Breast epithelium (tissue), 4 donors: Measurements from ENCODE around the gene KRT4. TPM values are rescaled to one million over a fixed set of nuclear protein-coding genes. Genes with fewer than 3 reads are reported as not detected.

ENCODE experiments used
- DNase-seq, 2 donors: peaks; one replicate each; pipeline ENCODE4 v3.0.0-alpha.2; 2019; ENCODE audit warnings: low spot score in 2 of 2
- H3K27ac ChIP-seq, 2 donors: fragments of 200-600 bp; sonication (generic) in 1 of 2; one replicate each; pipeline ENCODE4 v1.5.1; 2016 to 2019; ENCODE audit warnings: mild to moderate bottlenecking in 1 of 2
- H3K27me3 ChIP-seq, 2 donors: fragments of 200-600 bp; sonication (generic) in 1 of 2; one replicate each; pipeline versions ENCODE4 v1.5.1 to v1.6.0; 2017 to 2019; ENCODE audit warnings: control low read depth in 1 of 2, mild to moderate bottlenecking in 1 of 2
- H3K36me3 ChIP-seq: fragments of 200-600 bp; one replicate; pipeline ENCODE4 v1.5.1; 2019
- H3K4me1 ChIP-seq, 2 donors: fragments of 200-600 bp; sonication (generic); one replicate each; pipeline ENCODE4 v1.5.1; 2016 to 2019; ENCODE audit warnings: control low read depth in 1 of 2
- H3K4me3 ChIP-seq, 3 donors: fragments of 200-600 bp; sonication (generic); 1 replicate in 2 of 3; 2 replicates in 1 of 3; pipeline ENCODE4 v1.5.1; 2016 to 2019; ENCODE audit warnings: mild to moderate bottlenecking in 3 of 3, moderate library complexity in 2 of 3
- H3K9me3 ChIP-seq, 2 donors: fragments of 200-600 bp; sonication (generic) in 1 of 2; one replicate each; pipeline ENCODE4 v1.5.1; 2016 to 2019; ENCODE audit warnings: control low read depth in 1 of 2
- CTCF ChIP-seq, 3 donors: fragments of 450-650 bp; IDR thresholded peaks; one replicate each; pipeline ENCODE4 v1.5.1; 2016 to 2017; ENCODE audit warnings: antibody characterized with exemption in 3 of 3, mild to moderate bottlenecking in 3 of 3, moderate library complexity in 3 of 3
- POLR2A ChIP-seq: fragments of 450-650 bp; IDR thresholded peaks from one replicate; pipeline ENCODE4 v1.6.1; 2016; ENCODE audit warnings: antibody characterized with exemption, mild to moderate bottlenecking, moderate library complexity
- POLR2AphosphoS5 ChIP-seq, 3 donors: sonication (generic); formaldehyde crosslinking; IDR thresholded peaks; one replicate each; pipeline ENCODE4 v1.6.1; 2017; ENCODE audit warnings: antibody characterized with exemption in 3 of 3
- intact Hi-C: fragments of 100-400 bp; cut with DNase I; formaldehyde crosslinking; loops from one replicate; pipeline ENCODE4 v1.15.1; 2023; ENCODE audit warnings: low total_unique reads
- total RNA-seq, 3 donors: library from RNA; depleted of rRNA; stranded (reverse); fragments of >200 nt; gene quantifications; one replicate each; pipeline ENCODE4 v1.1.0, GENCODE V29; 2016

KRT4 gene
- total RNA-seq, 3 donors from 2014 or later: 0.33 TPM; not detected in 2

- intact Hi-C loops: no loop called here
- Histone ChIP-seq H3K27ac (no peak overlapping the region), H3K4me1 (no peaks in the 10 kb centered on the region), H3K9me3 (no peaks in the 10 kb centered on the region), H3K4me3 (no peak overlapping the region), H3K36me3 (no peaks in the 10 kb centered on the region), H3K27me3 (peaks cover 0 to 4% of the 10 kb centered on the region in 2 donors)
- DNase-seq: no peak
- no peak for TF ChIP-seq CTCF (IDR thresholded peaks at IDR 0.05)
- no peak for TF ChIP-seq POLR2AphosphoS5 (IDR thresholded peaks at IDR 0.05)
- TF ChIP-seq POLR2A: no peak
These were observed 605 bp downstream of the KRT4 start for GRCh38 chr12:52813203-52813819.

- DNase-seq: no peak
- H3K27ac ChIP-seq: no peak overlapping the region
- intact Hi-C loops: no loop called here
- H3K9me3 ChIP-seq: no peaks in the 10 kb centered on the region
- no peaks in the 10 kb centered on the region for H3K4me1 ChIP-seq
- TF ChIP-seq POLR2AphosphoS5 (IDR thresholded peaks at IDR 0.05) (no peak), POLR2A (no peak), CTCF (IDR thresholded peaks at IDR 0.05) (no peak)
- no peaks in the 10 kb centered on the region for H3K36me3 ChIP-seq
- H3K4me3 ChIP-seq: no peak overlapping the region
- H3K27me3 ChIP-seq: peaks cover 0 to 2% of the 10 kb centered on the region in 2 donors
These were observed 1.2 kb downstream of the KRT4 start for GRCh38 chr12:52812749-52813148.

GRCh38 chr12:52812073-52812400 lies 1.9 kb downstream of the KRT4 start:
- no peak overlapping the region for H3K27ac ChIP-seq
- DNase-seq: no peak
- TF ChIP-seq POLR2A (no peak), POLR2AphosphoS5 (IDR thresholded peaks at IDR 0.05) (no peak), CTCF (IDR thresholded peaks at IDR 0.05) (no peak)
- H3K4me3 ChIP-seq: no peak overlapping the region
- peaks cover 0 to 8% of the 10 kb centered on the region in 2 donors for H3K27me3 ChIP-seq
- H3K9me3 ChIP-seq: no peaks in the 10 kb centered on the region
- intact Hi-C loops: no loop called here
- H3K36me3 ChIP-seq: no peaks in the 10 kb centered on the region
- no peaks in the 10 kb centered on the region for H3K4me1 ChIP-seq

GRCh38 chr12:52811191-52812072 lies 2.5 kb downstream of the KRT4 start:
- Histone ChIP-seq H3K4me3 (no peak overlapping the region), H3K27me3 (peaks cover 0 to 8% of the 10 kb centered on the region in 2 donors), H3K36me3 (no peaks in the 10 kb centered on the region), H3K27ac (no peak overlapping the region), H3K9me3 (no peaks in the 10 kb centered on the region), H3K4me1 (no peaks in the 10 kb centered on the region)
- intact Hi-C loops: no loop called here
- TF ChIP-seq POLR2A (no peak), CTCF (IDR thresholded peaks at IDR 0.05) (no peak), POLR2AphosphoS5 (IDR thresholded peaks at IDR 0.05) (no peak)
- no peak for DNase-seq

- Histone ChIP-seq H3K27ac (no peak overlapping the region), H3K4me1 (no peaks in the 10 kb centered on the region), H3K27me3 (peaks cover 0 to 8% of the 10 kb centered on the region in 2 donors), H3K36me3 (no peaks in the 10 kb centered on the region), H3K4me3 (no peak overlapping the region), H3K9me3 (no peaks in the 10 kb centered on the region)
- intact Hi-C loops: no loop called here
- no peak for DNase-seq
- no peak for TF ChIP-seq POLR2A
These were observed 3.4 kb downstream of the KRT4 start for GRCh38 chr12:52810554-52810953.
